Measurements from ENCODE around the gene CEP85.

Gene CEP85

GRCh38 chr1:26190373-26190987 is 43.5 kb upstream of the CEP85 start, which contains the start of gene CATSPER4:
CATSPER4 (plus strand) TSS chr1:26190602; CDS start chr1:26190628, 26 bp downstream.
- no peak within 1 kb of the TSS for H3K4me3 ChIP-seq (ENCODE audit: low read depth, low read length)
- TF ChIP-seq CTCF (IDR thresholded peaks at IDR 0.05; ENCODE audit: insufficient read depth, low read depth, low read length, missing control alignments) = peak; percentile 3
- DNase-seq (ENCODE audit: low read depth) = no peak

DNA sequence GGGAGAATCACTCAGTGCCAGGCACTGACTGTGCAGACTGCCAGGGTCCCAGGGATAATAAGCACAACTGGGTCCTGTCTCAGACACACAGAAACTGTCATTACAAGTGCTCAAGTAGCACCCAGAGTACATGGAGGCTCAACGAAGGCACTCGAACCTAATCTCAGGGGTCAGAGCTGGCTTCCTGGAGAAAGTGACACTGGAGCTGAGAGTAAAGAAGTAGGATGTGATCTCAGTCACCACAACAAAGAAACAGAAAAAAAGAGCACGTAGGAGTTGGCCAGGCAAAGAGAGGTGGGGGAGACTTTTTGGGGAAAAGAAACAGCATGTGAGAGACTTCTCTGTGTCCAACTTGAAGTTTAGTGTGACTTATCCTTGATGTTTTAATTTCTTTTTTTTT is 42.3 kb upstream of the CEP85 start:
- H3K4me3 ChIP-seq (ENCODE audit: low read depth, low read length) = no peak overlapping the region
- DNase-seq (ENCODE audit: low read depth) = peak; percentile 11
- TF ChIP-seq CTCF (IDR thresholded peaks at IDR 0.05; ENCODE audit: insufficient read depth, low read depth, low read length, missing control alignments) = no peak

GRCh38 chr1:26195805-26196204 is 38.2 kb upstream of the CEP85 start:
- no peak for DNase-seq (ENCODE audit: low read depth)
- H3K4me3 ChIP-seq (ENCODE audit: low read depth, low read length) = no peak overlapping the region
- TF ChIP-seq CTCF (IDR thresholded peaks at IDR 0.05; ENCODE audit: insufficient read depth, low read depth, low read length, missing control alignments) = no peak

GRCh38 chr1:26197301-26197700 is 36.7 kb upstream of the CEP85 start:
- no peak for DNase-seq (ENCODE audit: low read depth)
- no peak for TF ChIP-seq CTCF (IDR thresholded peaks at IDR 0.05; ENCODE audit: insufficient read depth, low read depth, low read length, missing control alignments)
- no peak overlapping the region for H3K4me3 ChIP-seq (ENCODE audit: low read depth, low read length)

- H3K4me3 ChIP-seq (ENCODE audit: low read depth, low read length) = no peak overlapping the region
- no peak for DNase-seq (ENCODE audit: low read depth)
- TF ChIP-seq CTCF (IDR thresholded peaks at IDR 0.05; ENCODE audit: insufficient read depth, low read depth, low read length, missing control alignments) = no peak
Measured at GRCh38 chr1:26197813-26198212, 36.2 kb upstream of the CEP85 start.

- TF ChIP-seq CTCF (IDR thresholded peaks at IDR 0.05; ENCODE audit: insufficient read depth, low read depth, low read length, missing control alignments) = no peak
- no peak overlapping the region for H3K4me3 ChIP-seq (ENCODE audit: low read depth, low read length)
- DNase-seq (ENCODE audit: low read depth) = no peak
Measured at GRCh38 chr1:26200413-26200812, 33.6 kb upstream of the CEP85 start.

All from GM12865 (cell line).